ENCODE results near the gene MAP1LC3A.

DNA sequence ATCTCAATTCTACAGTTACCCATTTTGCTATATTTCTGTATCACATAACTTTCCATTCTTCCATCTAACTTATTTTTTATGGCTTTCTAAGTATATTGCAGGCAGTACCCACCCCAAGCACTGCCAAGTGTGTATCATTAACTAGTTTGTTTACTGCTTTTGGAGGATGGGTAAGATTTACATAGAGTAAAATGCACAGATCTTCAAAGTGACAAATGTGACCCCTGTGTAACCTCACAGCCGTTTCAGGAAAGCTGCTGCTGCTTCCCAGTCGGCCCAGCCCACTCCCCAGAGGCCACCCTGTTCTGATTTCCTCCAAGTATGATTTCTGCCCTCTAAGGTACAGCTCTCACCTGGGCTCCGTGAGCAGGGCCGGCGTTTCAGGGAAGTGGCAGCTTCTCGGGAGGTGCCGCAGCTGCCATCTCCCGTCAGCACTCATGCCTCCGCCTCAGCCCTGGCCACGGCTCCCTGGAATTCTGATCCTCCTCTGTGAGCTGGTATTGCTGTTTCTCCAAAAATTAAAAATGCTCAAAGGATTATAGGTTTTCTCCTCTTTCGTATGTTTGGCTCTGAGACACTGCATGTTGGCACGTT, 15.0 kb upstream of the MAP1LC3A start:
- no peak for TF ChIP-seq POLR2A (IDR thresholded peaks at IDR 0.05)
- TF ChIP-seq EP300 (IDR thresholded peaks at IDR 0.05) = no peak
- no peak for TF ChIP-seq CTCF (IDR thresholded peaks at IDR 0.05)
